Measurements from ENCODE around the gene BNIP3. TPM values are rescaled to one million over a fixed set of nuclear protein-coding genes. Genes with fewer than 3 reads are reported as not detected.

The BNIP3 gene
- total and polyA plus RNA-seq, 2 of the 13 experiments (the other 11 are each of a cell fraction or from before 2014, with no cell fraction given): 73.7 to 223 TPM

DNA sequence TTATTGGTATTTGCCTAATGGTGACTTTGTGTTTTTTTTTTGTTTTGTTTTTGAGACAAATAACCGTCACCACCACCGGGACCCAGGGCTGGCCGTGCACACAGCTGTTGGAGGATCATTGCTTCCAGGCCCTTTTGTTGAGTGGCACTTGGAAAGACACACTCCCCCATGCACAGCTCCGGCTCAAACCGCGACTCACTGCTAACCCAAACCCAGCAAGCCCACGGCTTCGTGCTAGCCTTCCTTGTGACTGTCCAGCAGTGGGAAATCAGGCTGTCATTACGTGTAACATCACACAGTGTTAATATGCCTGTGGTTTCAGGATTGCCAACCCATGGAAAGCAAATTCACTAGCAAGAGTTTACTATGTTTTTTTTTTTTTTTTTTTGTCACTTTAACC is 17.4 kb downstream of the BNIP3 start (continued):
- TF ChIP-seq, protein P1, sequence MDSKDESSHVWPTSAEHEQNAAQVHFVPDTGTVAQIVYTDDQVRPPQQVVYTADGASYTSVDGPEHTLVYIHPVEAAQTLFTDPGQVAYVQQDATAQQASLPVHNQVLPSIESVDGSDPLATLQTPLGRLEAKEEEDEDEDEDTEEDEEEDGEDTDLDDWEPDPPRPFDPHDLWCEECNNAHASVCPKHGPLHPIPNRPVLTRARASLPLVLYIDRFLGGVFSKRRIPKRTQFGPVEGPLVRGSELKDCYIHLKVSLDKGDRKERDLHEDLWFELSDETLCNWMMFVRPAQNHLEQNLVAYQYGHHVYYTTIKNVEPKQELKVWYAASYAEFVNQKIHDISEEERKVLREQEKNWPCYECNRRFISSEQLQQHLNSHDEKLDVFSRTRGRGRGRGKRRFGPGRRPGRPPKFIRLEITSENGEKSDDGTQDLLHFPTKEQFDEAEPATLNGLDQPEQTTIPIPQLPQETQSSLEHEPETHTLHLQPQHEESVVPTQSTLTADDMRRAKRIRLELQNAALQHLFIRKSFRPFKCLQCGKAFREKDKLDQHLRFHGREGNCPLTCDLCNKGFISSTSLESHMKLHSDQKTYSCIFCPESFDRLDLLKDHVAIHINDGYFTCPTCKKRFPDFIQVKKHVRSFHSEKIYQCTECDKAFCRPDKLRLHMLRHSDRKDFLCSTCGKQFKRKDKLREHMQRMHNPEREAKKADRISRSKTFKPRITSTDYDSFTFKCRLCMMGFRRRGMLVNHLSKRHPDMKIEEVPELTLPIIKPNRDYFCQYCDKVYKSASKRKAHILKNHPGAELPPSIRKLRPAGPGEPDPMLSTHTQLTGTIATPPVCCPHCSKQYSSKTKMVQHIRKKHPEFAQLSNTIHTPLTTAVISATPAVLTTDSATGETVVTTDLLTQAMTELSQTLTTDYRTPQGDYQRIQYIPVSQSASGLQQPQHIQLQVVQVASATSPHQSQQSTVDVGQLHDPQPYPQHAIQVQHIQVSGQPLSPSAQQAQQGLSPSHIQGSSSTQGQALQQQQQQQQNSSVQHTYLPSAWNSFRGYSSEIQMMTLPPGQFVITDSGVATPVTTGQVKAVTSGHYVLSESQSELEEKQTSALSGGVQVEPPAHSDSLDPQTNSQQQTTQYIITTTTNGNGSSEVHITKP (CRISPR knock-in tag; IDR thresholded peaks at IDR 0.05; ENCODE audit: low read depth): no peak
- no peak for TF ChIP-seq KMT2A (CRISPR knock-in tag; IDR thresholded peaks at IDR 0.05)
- TF ChIP-seq, protein P2, sequence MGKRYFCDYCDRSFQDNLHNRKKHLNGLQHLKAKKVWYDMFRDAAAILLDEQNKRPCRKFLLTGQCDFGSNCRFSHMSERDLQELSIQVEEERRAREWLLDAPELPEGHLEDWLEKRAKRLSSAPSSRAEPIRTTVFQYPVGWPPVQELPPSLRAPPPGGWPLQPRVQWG (CRISPR knock-in tag; IDR thresholded peaks at IDR 0.05; ENCODE audit: borderline replicate concordance, low read depth): no peak
- TF ChIP-seq, protein P3, sequence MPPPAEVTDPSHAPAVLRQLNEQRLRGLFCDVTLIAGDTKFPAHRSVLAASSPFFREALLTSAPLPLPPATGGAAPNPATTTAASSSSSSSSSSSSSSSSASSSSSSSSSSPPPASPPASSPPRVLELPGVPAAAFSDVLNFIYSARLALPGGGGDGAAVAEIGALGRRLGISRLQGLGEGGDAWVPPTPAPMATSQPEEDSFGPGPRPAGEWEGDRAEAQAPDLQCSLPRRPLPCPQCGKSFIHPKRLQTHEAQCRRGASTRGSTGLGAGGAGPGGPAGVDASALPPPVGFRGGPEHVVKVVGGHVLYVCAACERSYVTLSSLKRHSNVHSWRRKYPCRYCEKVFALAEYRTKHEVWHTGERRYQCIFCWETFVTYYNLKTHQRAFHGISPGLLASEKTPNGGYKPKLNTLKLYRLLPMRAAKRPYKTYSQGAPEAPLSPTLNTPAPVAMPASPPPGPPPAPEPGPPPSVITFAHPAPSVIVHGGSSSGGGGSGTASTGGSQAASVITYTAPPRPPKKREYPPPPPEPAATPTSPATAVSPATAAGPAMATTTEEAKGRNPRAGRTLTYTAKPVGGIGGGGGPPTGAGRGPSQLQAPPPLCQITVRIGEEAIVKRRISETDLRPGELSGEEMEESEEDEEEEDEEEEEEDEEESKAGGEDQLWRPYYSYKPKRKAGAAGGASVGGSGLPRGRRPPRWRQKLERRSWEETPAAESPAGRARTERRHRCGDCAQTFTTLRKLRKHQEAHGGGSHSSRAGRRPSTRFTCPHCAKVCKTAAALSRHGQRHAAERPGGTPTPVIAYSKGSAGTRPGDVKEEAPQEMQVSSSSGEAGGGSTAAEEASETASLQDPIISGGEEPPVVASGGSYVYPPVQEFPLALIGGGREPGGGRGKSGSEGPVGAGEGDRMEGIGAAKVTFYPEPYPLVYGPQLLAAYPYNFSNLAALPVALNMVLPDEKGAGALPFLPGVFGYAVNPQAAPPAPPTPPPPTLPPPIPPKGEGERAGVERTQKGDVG (CRISPR knock-in tag; IDR thresholded peaks at IDR 0.05; ENCODE audit: borderline replicate concordance): no peak

DNA sequence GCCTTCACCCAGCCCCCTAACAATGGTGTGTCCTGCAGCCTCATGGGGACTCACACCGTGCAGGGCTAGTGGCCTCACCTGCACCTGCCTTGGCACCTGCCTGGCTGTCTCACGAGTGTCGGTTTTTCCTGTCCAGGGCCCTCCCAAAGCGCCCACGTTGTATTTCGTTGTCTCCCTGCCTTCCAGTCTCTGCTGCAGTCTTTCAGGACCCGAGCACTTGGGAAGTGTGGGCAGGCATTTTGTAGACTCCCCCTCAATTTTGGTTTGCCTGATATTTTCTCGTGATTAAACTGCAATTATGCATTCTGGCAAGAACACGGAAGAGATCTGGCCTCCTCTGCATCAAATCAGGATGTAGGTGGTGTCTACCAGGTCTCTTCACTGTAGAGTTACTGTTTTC is 17.9 kb downstream of the BNIP3 start:
- in situ Hi-C loops (cut with HindIII; ENCODE audit: extremely low pct_ligation_motif_present, low pct_unique_long_range_greater_than_20kb): no loop called here
- no TSS peak for BruUV-seq (replicated peaks)
- 93% methylated on average over 9 of the region's 9 CpGs for WGBS (ENCODE audit: low lambda C conversion rate)
- TF ChIP-seq, protein P4, sequence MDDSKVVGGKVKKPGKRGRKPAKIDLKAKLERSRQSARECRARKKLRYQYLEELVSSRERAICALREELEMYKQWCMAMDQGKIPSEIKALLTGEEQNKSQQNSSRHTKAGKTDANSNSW (CRISPR knock-in tag; IDR thresholded peaks at IDR 0.05; ENCODE audit: borderline replicate concordance): no peak
- TF ChIP-seq, protein P5, sequence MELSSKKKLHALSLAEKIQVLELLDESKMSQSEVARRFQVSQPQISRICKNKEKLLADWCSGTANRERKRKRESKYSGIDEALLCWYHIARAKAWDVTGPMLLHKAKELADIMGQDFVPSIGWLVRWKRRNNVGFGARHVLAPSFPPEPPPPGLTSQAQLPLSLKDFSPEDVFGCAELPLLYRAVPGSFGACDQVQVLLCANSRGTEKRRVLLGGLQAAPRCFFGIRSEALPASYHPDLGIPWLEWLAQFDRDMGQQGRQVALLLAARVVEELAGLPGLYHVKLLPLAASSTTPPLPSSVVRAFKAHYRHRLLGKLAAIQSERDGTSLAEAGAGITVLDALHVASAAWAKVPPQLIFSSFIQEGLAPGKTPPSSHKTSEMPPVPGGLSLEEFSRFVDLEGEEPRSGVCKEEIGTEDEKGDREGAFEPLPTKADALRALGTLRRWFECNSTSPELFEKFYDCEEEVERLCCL (CRISPR knock-in tag; IDR thresholded peaks at IDR 0.05; ENCODE audit: borderline replicate concordance): no peak
- TF ChIP-seq ZNF670 (CRISPR knock-in tag; IDR thresholded peaks at IDR 0.05; ENCODE audit: borderline replicate concordance) (no peak), KLF9 (CRISPR knock-in tag; IDR thresholded peaks at IDR 0.05; ENCODE audit: low read depth) (no peak), CREM (IDR thresholded peaks at IDR 0.05) (no peak), CREM (CRISPR knock-in tag; IDR thresholded peaks at IDR 0.05) (no peak)
- TF ChIP-seq, protein P6, sequence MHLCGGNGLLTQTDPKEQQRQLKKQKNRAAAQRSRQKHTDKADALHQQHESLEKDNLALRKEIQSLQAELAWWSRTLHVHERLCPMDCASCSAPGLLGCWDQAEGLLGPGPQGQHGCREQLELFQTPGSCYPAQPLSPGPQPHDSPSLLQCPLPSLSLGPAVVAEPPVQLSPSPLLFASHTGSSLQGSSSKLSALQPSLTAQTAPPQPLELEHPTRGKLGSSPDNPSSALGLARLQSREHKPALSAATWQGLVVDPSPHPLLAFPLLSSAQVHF (CRISPR knock-in tag; IDR thresholded peaks at IDR 0.05): no peak
- TF ChIP-seq, protein P7, sequence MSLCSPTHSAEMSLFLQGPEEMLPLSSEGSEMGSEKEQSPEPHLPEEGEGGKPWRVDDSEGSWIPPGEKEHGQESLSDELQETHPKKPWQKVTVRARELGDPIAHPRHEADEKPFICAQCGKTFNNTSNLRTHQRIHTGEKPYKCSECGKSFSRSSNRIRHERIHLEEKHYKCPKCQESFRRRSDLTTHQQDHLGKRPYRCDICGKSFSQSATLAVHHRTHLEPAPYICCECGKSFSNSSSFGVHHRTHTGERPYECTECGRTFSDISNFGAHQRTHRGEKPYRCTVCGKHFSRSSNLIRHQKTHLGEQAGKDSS (CRISPR knock-in tag; IDR thresholded peaks at IDR 0.05; ENCODE audit: borderline replicate concordance, low read depth): no peak

More for the DNA sequence above, 17.9 kb downstream of the BNIP3 start:
- H4K20me1 ChIP-seq (ENCODE audit: insufficient read depth, low read length): peaks cover 6% of the 10 kb centered on the region; the same call in 1 of the 2 replicates
- POLR2A ChIA-PET: no interaction called here
- ATAC-seq (no peak), FAIRE-seq (no peak), DNase-seq (ENCODE audit: low spot score) (no peak)
- no peak overlapping the region for H3K9ac ChIP-seq (ENCODE audit: insufficient read depth, low read depth, low read length)
- intact Hi-C loops (cut with micrococcal nuclease; ENCODE audit: unreplicated experiment): no loop called here
- H3K27me3 ChIP-seq (ENCODE audit: control insufficient read depth in 1 of 2, insufficient read depth in 2 of 2, low read length in 2 of 2): no peaks in the 10 kb centered on the region
- H2AFZ ChIP-seq (ENCODE audit: low read length): no peak overlapping the region
- CTCF ChIA-PET (ENCODE audit: low intra/inter-chr PET ratio, low total read pairs): no interaction called here
- no peak overlapping the region for H3K4me3 ChIP-seq (replicated peaks in 1 of 3; ENCODE audit: insufficient read depth in 1 of 3, low read depth in 2 of 3, low read length in 3 of 3)
- H3K36me3 ChIP-seq (replicated peaks in 1 of 2; ENCODE audit: control insufficient read depth in 1 of 2, insufficient read depth in 2 of 2, low read length in 2 of 2): peaks cover 2 to 13% of the 10 kb centered on the region in 2 experiments; a peak in 4 of 5 replicates
- no peaks in the 10 kb centered on the region for H3K79me2 ChIP-seq (ENCODE audit: insufficient read depth, low read length)
- H3K9me3 ChIP-seq (ENCODE audit: low read length): no peaks in the 10 kb centered on the region
- H3K4me2 ChIP-seq (ENCODE audit: low read depth, low read length): no peak overlapping the region
- no peaks in the 10 kb centered on the region for H3K4me1 ChIP-seq (ENCODE audit: insufficient read depth, low read length)
- no peak overlapping the region for H3K27ac ChIP-seq (ENCODE audit: extremely low read length, insufficient read depth, low read length)

Measured in HepG2 (cell line).